HepG2 (cell line): ENCODE results near the gene FAM89B. TPM values are rescaled to one million over a fixed set of nuclear protein-coding genes. Genes with fewer than 3 reads are reported as not detected.

ENCODE experiments used
- AGO2 ChIP-seq: fragments of 200-400 bp; formaldehyde crosslinking; optimal IDR thresholded peaks from 2 replicates; pipeline ENCODE3; 2017; ENCODE audit warnings: mild to moderate bottlenecking, low read depth, low read length, moderate library complexity
- ELF1 ChIP-seq: sonication (generic); formaldehyde crosslinking; IDR thresholded peaks from 2 replicates; pipeline ENCODE4 v1.4.0; 2020; ENCODE audit warnings: missing genetic modification reagents
- ELF3 ChIP-seq: IDR thresholded peaks from 2 replicates; pipeline ENCODE4 v1.6.1; 2016; ENCODE audit warnings: missing genetic modification reagents, missing compliant biosample characterization
- FOXA3 ChIP-seq: IDR thresholded peaks from 2 replicates; pipeline ENCODE4 v1.6.1; 2016; ENCODE audit warnings: missing genetic modification reagents, missing compliant biosample characterization
- KDM4B ChIP-seq: sonication (generic); formaldehyde crosslinking; IDR thresholded peaks from 2 replicates; pipeline ENCODE4 v1.4.0; 2020; ENCODE audit warnings: missing genetic modification reagents
- PATZ1 ChIP-seq: sonication (generic); formaldehyde crosslinking; IDR thresholded peaks from 2 replicates; pipeline ENCODE4 v1.4.0; 2020; ENCODE audit warnings: missing genetic modification reagents
- PAX8 ChIP-seq: sonication (generic); formaldehyde crosslinking; IDR thresholded peaks from 2 replicates; pipeline ENCODE4 v1.8.0; 2022; ENCODE audit warnings: mild to moderate bottlenecking, missing genetic modification reagents, borderline replicate concordance
- PBX2 ChIP-seq: IDR thresholded peaks from 2 replicates; pipeline ENCODE4 v1.6.1; 2016; ENCODE audit warnings: control low read depth
- REL ChIP-seq: sonication (generic); formaldehyde crosslinking; conservative IDR thresholded peaks from 2 replicates; pipeline ENCODE4 v1.8.0; 2022; ENCODE audit warnings: mild to moderate bottlenecking, missing genetic modification reagents, moderate library complexity
- REPIN1 ChIP-seq: sonication (generic); formaldehyde crosslinking; IDR thresholded peaks from 2 replicates; pipeline ENCODE4 v1.8.0; 2022; ENCODE audit warnings: missing genetic modification reagents, low read depth, mild to moderate bottlenecking, borderline replicate concordance
- SOX13 ChIP-seq, 3 experiments: fragments of 450-650 bp in 1 of 3; sonication (generic) in 1 of 3; formaldehyde crosslinking in 1 of 3; IDR thresholded peaks in 2 of 3; conservative IDR thresholded peaks in 1 of 3; 2 replicates each; pipeline versions ENCODE4 v1.5.0 to v1.6.1; 2016 to 2020; ENCODE audit warnings: antibody characterized with exemption in 1 of 3, mild to moderate bottlenecking in 1 of 3, missing compliant biosample characterization in 1 of 3, missing genetic modification reagents in 1 of 3, moderate library complexity in 1 of 3
- SP4 ChIP-seq: sonication (generic); formaldehyde crosslinking; IDR thresholded peaks from 2 replicates; pipeline ENCODE4 v1.8.1; 2023; ENCODE audit warnings: mild to moderate bottlenecking, missing genetic modification reagents
- SPEN ChIP-seq: sonication (generic); formaldehyde crosslinking; IDR thresholded peaks from 2 replicates; pipeline ENCODE4 v1.5.1; 2020; ENCODE audit warnings: low read depth, mild to moderate bottlenecking, missing genetic modification reagents
- THAP7 ChIP-seq: sonication (generic); formaldehyde crosslinking; IDR thresholded peaks from 2 replicates; pipeline ENCODE4 v1.8.1; 2023; ENCODE audit warnings: mild to moderate bottlenecking, missing genetic modification reagents
- ZBTB10 ChIP-seq: sonication (generic); formaldehyde crosslinking; IDR thresholded peaks from 2 replicates; pipeline ENCODE4 v1.4.0; 2020; ENCODE audit warnings: missing genetic modification reagents, borderline replicate concordance
- ZBTB7B ChIP-seq: sonication (generic); formaldehyde crosslinking; IDR thresholded peaks from 2 replicates; pipeline ENCODE4 v1.4.0; 2020; ENCODE audit warnings: missing genetic modification reagents
- ZNF589 ChIP-seq: sonication (generic); formaldehyde crosslinking; conservative IDR thresholded peaks from 2 replicates; pipeline ENCODE4 v1.8.0; 2022; ENCODE audit warnings: mild to moderate bottlenecking, moderate library complexity, missing genetic modification reagents
- ZNF674 ChIP-seq: sonication (generic); formaldehyde crosslinking; IDR thresholded peaks from 2 replicates; pipeline ENCODE4 v1.5.0; 2020; ENCODE audit warnings: low read depth, mild to moderate bottlenecking, missing genetic modification reagents
- ZNF777 ChIP-seq: sonication (generic); formaldehyde crosslinking; IDR thresholded peaks from 2 replicates; pipeline ENCODE4 v1.4.0; 2020; ENCODE audit warnings: missing genetic modification reagents
- ZSCAN21 ChIP-seq: sonication (generic); formaldehyde crosslinking; IDR thresholded peaks from 2 replicates; pipeline ENCODE4 v1.8.0; 2022; ENCODE audit warnings: mild to moderate bottlenecking, missing genetic modification reagents, moderate library complexity, borderline replicate concordance
- polyA plus RNA-seq, 8 experiments: library from polyadenylated mRNA; depleted of rRNA in 3 of 8; stranded (reverse) in 7 of 8; unstranded in 1 of 8; fragments of >200 nt; fragmentation: Illumina TruSeq in 4 of 8; extraction: Trizol in 4 of 8; gene quantifications; 2 replicates each; pipeline versions ENCODE4 v1.2.1 to v1.2.3, GENCODE V29; 2011 to 2016; ENCODE audit warnings: low read depth in 4 of 8, missing spikeins in 1 of 8, mixed read lengths in 1 of 8; ENCODE audit not compliant: insufficient read depth in 1 of 8
- total RNA-seq, 5 experiments: library from RNA; depleted of rRNA; stranded (reverse); fragments of >200 nt; fragmentation: Illumina TruSeq; extraction: Trizol; gene quantifications; 2 replicates each; pipeline ENCODE4 v1.2.3, GENCODE V29; 2016; ENCODE audit warnings: low read depth in 1 of 5

FAM89B gene
- total and polyA plus RNA-seq, 2 of the 13 experiments (the other 11 are each of a cell fraction or from before 2014, with no cell fraction given): 5.7 to 8.0 TPM

GRCh38 chr11:65546217-65546958 is 25.9 kb upstream of the FAM89B start (continued):
- no peak for TF ChIP-seq ZBTB10 (CRISPR knock-in tag)
- peak; percentile 70 for TF ChIP-seq PATZ1 (CRISPR knock-in tag)
- peak; percentile 61 for TF ChIP-seq AGO2
- peak; percentile 29; the same call in 1 of the 2 replicates for TF ChIP-seq SPEN (CRISPR knock-in tag)
- TF ChIP-seq ZBTB7B (CRISPR knock-in tag): peak; percentile 35; the same call in 1 of the 2 replicates
- no peak for TF ChIP-seq ZNF589 (CRISPR knock-in tag)
- TF ChIP-seq PAX8 (CRISPR knock-in tag): no peak
- peak; percentile 32; the same call in 1 of the 2 replicates for TF ChIP-seq REPIN1 (CRISPR knock-in tag)
- TF ChIP-seq REL (CRISPR knock-in tag): no peak
- no peak; the same call in 1 of the 2 replicates for TF ChIP-seq ZSCAN21 (CRISPR knock-in tag)
- TF ChIP-seq SOX13 (IDR thresholded peaks at IDR 0.05): no peak
- TF ChIP-seq SOX13 (CRISPR knock-in tag; conservative IDR thresholded peaks at IDR 0.05 in 1 of 2, IDR thresholded peaks at IDR 0.05 in 1 of 2): peak in 1 of 2 experiments; percentile 42; a peak in 2 of 4 replicates
- TF ChIP-seq ELF1 (CRISPR knock-in tag): peak; percentile 44; the same call in 1 of the 2 replicates
- TF ChIP-seq ZNF674 (CRISPR knock-in tag): no peak
- TF ChIP-seq THAP7: no peak
- TF ChIP-seq ELF3 (CRISPR knock-in tag): peak; percentile 45; the same call in 1 of the 2 replicates
- TF ChIP-seq KDM4B (CRISPR knock-in tag): no peak
- TF ChIP-seq PBX2 (CRISPR knock-in tag): 0 out of 2 replicates have a peak, but pooled peaks have one; percentile 52
- peak; percentile 75 for TF ChIP-seq SP4
- peak; percentile 83 for TF ChIP-seq ZNF777 (CRISPR knock-in tag)
- TF ChIP-seq FOXA3 (CRISPR knock-in tag): peak; percentile 51; the same call in 1 of the 2 replicates
